Fibroblast of upper back skin (primary cell): Measurements from ENCODE around the gene DPP6.

Experiments used
- DNase-seq: peaks from one replicate; pipeline ENCODE4 v3.0.0-alpha.2; 2013

Gene DPP6

DNA sequence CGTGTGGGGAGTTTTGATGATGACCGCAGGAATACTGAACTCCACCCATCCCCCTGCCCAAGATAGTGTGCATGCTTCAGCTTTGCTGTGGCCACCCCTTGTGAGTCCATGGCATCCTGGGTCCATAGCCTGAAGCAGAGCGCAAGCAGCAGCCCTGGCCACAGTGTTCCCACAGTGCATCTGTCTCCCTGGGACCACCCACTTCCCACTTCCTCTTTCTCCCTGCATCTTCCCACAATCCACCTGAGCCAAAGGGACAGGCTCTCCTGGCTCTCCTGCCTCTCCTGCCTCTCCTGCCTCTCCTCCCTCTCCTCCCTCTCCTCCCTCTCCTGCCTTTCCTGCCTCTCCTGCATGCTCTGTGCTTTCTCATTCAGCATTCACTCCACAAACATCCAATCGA lies 800.0 kb downstream of the DPP6 start:
- DNase-seq = no peak

- DNase-seq = no peak
Observed at GRCh38 chr7:154853063-154853726, 801.0 kb downstream of the DPP6 start.

DNA sequence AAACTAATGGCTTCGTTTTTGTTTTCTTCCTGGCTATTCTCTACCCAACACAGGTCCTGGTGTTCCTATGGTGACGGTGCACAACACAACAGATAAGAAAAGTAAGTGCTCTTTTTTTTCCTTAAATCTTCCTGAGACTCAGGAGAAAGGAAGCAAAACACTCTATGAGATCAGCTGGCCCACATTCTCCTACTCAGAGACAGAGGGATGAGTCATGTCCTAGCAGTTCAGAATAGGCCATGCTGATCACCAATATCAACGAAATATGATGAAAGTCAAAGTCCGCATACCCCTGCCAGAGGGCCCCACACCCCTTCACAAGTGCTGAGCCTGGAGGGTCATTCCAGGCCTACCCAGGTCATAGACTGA lies 801.5 kb downstream of the DPP6 start:
- no peak for DNase-seq

- DNase-seq = no peak
Observed at GRCh38 chr7:154854836-154855235, 802.6 kb downstream of the DPP6 start.

GRCh38 chr7:154855366-154855765 lies 803.2 kb downstream of the DPP6 start:
- no peak for DNase-seq

DNA sequence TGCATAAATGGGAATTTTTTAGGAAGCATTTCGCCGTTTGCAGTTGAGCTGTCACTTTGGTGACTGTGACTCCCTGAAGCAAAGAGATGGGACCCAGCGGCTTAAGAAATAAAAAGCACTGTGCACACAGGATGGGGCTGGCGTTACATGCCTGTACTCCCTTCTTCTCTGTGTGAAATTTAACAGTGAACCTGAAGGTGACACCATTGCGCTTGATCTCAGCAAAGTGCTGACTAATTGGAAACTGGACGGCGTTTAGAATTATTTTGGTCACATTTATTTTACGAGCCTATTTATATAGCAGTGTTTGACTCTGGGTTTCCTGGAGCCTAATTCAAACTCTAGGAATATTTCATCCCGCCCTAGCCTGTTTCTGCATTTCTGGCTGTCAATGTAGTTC lies 804.5 kb downstream of the DPP6 start:
- DNase-seq = no peak

DNA sequence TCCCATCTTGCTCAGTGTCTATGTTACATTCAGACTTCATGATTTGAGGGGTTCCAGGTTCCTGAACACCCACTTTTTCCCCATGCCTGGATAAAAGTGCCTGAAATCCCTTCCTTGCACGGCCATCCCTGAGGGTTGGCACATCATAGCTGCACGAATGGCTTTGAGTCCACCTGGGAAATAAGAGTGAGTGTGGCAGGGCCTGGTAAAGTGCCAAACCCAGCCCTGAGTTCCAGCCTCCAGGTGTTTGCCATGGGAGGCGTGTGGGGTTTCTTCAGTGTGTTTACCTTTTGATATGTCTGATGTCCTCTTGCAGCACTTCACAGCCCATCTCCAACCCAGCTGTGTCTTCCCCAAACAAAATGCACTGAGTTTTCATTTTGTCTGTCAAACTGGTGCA lies 805.0 kb downstream of the DPP6 start:
- DNase-seq = no peak

DNA sequence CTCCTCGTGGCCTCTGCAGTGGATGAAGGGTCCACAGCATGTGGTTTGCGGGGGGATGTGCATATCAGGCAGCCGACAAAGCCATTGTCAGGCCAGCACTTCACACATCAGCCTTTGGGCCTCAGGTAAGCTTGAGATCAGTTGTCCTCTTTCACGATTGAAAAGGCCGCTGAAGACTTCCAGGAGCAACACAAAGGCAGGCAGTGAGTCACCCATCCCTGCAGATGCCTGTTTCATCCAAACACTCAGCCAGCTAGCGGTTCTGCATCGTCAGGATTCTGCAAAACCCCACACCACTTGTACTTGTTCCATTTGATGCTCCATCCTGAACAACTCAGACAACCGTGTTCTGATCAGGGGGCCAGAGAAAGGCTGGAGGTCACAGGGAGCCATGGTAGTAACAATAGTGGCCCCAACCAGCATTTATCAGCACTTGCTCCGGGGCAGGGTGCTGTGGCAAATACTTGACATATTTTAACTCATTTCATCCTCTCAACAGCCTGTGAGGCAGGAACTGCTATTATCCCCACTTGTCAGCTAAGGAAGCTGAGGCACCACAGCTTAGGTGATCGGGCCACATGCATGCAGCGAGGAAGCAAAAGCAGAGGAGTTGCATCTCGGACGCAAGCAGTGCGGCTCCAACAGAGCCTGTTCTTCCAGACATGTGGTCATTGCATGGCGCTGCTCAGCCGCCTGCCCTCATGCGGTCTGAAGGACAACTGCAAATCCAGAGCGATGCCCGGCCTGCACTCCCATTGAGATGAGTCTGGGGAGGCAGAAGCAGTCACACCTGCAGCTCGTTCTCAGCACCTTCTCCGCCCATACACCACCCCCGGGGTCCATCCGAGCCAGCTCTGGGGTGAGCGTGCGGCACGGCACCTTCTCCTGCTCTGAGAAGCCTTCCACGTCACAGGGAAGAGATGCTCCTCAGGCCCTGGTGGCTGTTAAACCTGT lies 805.8 kb downstream of the DPP6 start:
- no peak for DNase-seq

- DNase-seq = no peak
Observed at GRCh38 chr7:154858836-154859537, 806.8 kb downstream of the DPP6 start.

GRCh38 chr7:154859747-154860620 lies 807.8 kb downstream of the DPP6 start:
- no peak for DNase-seq

DNA sequence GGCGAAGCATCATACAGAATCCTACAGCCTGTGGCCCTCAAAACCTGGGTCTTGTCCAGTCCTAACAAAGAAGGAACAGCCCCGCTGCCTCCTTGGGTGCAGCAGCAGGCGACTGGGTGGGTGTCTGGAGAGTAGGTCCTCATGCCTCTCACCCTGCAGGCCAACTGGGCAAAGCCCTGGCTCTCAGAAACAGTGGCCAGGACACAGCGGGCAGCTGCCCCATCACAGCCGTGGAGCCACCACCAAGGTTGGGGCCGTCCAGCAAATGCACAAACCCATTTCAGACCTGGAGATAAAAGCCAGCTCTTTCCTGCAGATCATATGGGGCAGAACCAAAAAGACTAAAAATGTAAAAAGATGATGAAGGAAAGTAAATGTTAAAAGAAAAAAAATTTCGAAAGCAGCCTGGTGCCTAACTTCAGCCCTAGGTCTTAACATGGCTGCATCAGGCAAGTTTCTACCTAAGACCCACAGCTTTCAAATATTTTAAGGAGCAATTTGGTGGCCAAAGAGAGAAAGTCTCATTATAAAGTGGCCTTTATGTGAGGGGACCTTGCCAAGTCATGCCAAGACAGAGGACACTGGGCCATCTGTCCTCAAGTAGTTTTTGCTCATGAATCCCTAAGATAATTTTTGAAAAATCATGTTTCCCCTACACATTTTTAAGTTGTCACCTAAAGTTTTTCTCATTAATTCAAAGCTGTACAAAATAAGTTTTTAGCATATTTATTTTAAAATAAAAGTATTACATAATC lies 808.6 kb downstream of the DPP6 start:
- DNase-seq = no peak

GRCh38 chr7:154861589-154861988 lies 809.4 kb downstream of the DPP6 start:
- DNase-seq = no peak

DNA sequence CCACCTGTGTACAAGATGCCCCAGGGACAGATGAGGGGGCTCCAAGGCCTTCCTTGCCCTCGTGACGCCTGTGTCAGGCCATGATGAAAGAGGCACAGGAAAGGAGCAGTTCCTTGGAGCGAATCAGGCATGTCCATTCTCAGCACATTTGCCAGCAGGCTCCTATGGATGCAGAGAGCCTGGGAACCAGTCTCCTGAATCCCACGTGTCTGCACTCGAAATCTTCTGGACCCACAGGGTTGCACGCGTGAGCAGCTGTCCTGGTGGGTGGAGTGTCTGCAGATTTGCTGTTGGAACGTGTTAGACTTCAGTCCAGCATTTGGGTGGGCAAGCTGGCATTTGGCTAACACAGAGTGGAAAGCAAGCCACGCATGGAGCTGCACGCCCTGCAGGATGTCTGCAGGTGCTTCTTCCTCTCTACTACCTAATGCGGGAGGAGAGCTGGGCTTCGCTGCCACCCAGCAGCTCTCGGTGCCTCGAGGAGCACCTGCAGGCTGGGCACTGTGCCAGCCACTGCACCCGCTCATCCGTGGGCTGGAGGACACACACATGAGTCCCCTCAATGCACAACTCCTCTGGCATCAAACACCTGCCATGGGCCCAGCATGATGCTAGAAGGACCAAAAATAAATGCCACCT lies 810.1 kb downstream of the DPP6 start:
- no peak for DNase-seq

DNA sequence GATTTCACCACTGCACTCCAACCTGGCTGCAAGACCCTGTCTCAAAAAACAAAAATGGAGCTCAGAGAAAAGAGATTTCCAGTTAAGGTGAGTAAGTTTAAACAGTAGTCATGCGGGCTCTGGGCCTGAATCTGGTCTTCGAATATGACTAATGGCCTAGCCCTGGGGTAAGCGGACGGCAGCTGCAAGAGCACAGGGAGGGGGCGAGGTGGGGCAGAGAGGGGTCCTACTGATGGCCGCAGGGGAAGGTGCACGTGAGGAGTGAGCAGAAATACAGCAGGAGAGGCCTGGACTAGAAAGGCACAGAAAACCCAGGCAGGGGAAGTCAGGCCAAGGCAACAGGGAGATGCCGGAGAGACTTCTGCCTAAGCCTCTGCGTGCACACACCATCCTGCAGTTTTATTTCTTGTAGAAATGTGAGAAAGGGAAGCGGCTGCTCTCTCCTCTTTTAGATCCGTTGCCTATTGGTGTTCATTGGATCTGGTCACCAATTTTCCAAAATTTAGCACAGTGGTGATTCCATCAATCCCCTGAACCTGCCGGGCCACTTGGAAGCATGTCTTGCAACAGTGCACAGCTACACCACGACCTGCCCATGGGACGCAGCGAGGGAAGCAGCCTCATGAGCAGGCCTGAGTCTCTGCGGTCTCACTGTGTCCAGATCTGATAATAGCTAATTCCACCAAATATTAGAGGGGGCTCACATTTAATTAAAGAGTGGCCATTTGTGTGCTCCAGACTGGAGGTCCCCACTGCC lies 811.7 kb downstream of the DPP6 start:
- DNase-seq = no peak

DNA sequence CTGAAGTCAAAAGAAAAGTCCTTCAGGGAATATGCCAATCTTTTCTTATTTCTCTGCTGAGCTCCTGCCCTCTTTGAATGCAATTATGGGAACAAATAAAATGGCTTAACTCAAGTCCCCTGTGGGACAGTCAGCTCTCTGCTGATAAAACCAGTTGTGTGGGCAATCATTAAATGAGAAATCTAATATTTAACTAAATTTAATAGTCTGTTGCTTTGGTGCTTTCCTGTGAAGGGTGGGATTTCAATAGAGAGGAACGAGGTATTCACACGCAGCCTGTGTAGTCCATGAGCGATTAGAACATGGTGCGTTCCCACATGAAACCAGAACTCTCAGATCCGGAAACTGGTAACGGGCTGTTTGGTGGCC lies 812.3 kb downstream of the DPP6 start:
- DNase-seq = no peak

- no peak for DNase-seq
Observed at GRCh38 chr7:154865984-154866685, 813.9 kb downstream of the DPP6 start.

DNA sequence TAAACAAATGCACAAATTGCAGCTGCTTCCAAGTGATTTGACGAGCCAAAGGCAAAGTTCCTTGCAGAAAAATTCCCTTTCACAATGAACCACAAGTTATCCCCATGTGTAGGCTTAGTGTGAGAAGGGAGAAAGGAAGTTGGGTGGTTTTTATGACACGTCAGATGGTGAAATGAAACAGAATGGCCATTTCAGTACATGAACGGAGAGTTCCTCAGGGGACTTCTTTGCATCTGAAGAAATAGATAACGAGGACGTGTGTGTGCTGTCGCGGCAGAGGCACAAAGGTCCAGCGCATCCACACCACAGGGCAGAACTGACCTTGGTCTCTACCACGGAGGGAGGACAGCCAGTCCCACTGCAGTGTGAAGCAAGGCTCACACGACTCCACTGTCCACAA lies 814.9 kb downstream of the DPP6 start:
- DNase-seq = no peak

DNA sequence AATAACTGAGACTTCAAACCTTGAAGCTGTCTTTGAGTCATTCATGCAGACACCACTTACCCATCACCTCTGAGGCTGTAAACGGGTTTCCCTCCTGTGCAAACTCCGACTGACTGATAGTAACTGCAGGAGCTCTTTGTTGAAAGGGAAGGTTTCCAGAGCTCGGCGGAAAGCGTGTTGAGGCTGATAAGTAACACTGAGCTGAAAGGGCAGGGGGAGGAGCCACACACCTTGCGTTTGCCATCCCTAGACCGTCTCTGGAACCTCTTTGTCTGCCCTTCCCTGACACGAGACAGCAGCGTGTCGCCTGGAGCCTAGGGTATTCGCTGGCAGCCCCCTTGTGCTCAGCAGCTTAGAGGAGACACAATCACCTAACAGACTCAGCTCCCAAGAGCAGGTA lies 816.7 kb downstream of the DPP6 start:
- DNase-seq = no peak

DNA sequence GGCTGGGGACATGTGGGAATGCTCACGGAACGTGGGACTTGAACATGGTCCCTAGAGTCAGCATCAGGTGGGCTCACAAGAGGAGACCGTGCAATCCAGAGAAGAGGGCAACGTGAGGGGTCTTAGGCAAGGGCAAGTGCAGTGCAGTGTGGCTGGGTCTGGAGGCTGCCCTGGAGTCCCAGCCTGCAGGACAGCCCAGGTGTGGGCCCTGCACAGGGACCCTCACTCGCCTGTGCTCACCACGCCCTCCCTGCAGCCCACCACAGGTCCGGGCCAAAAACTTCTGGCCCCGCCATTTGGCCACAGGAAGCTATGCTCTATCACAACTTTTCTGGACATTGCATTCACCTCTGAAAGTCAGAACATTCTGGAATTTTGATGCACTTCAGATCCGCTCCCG lies 817.2 kb downstream of the DPP6 start:
- no peak for DNase-seq

DNA sequence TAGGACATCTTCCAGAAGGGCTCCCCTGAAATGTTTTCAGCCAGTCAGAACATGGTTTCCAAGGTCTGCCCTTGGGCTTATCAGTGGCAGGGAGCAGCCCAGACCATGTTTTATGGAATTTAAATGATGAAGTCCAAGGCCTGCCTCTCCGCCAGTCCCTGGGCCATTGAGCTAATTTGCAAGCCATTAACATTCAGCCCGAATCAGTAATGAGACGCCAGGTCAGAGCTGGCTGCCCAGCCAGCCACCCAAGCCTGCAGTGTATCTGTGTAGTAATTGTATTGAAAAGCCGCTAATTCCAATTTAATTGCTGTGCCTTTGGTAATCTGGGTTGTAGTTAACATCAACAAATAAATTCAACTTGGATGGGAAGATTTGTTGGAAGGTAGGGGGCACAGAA lies 819.3 kb downstream of the DPP6 start:
- DNase-seq = no peak
